PC-9 (cell line): Measurements from ENCODE around the gene MEI4.

Experiments used
- CTCF ChIP-seq: fragments of 200-600 bp; sonication (generic); conservative IDR thresholded peaks from 2 replicates; pipeline ENCODE4 v1.6.1; 2017; ENCODE audit warnings: mixed run types, antibody characterized with exemption, mild to moderate bottlenecking, moderate library complexity
- EZH2 ChIP-seq: fragments of 200-600 bp; sonication (generic); IDR thresholded peaks from 2 replicates; pipeline ENCODE4 v1.8.0; 2017; ENCODE audit warnings: antibody characterized with exemption, low read depth

- no peak for TF ChIP-seq CTCF
- no peak for TF ChIP-seq EZH2
Observed at GRCh38 chr6:77638129-77638830, 14.6 kb upstream of the MEI4 start.
